Measurements from ENCODE around the gene TMEM220. TPM values are rescaled to one million over a fixed set of nuclear protein-coding genes. Genes with fewer than 3 reads are reported as not detected.

The TMEM220 gene
- total and polyA plus RNA-seq, 9 of the 15 experiments (the other 6 are each of a cell fraction or from before 2014, with no cell fraction given) = not detected

DNA sequence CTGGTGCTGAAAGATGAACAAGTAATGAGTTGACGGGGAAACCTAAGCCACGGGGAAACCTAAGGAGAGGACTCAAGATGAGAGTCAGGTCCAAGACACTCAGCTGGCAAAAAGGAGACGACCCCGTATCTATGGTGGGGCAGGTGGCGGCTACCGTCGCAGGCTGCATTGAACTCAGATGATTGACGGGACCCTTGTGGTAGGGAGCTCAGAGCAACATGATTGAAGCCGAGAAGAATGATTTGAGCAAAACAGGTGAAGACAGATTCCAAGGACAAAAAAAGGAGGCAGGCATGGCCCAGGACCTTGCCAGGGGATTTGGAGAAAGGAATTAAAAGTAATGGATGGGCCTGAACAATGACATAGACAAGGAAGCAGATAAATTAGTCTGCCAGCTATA lies 65.3 kb downstream of the TMEM220 start:
- no peaks in the 10 kb centered on the region for H3K9me3 ChIP-seq (replicated peaks; ENCODE audit: control insufficient read depth, insufficient read depth, low read depth, low read length)
- no peak overlapping the region for H3K4me2 ChIP-seq (ENCODE audit: insufficient read depth, low read length)
- FAIRE-seq (no peak), DNase-seq (ENCODE audit: extremely low read depth in 1 of 4, low spot score in 3 of 4) (no peak), ATAC-seq (no peak)
- H4K20me1 ChIP-seq (replicated peaks; ENCODE audit: control insufficient read depth, insufficient read depth, low read length) = no peaks in the 10 kb centered on the region
- no peak overlapping the region for H3K27ac ChIP-seq (ENCODE audit: extremely low read depth, low read depth, low read length)
- intact Hi-C loops (cut with micrococcal nuclease) = no loop called here
- no peak overlapping the region for H2AFZ ChIP-seq (ENCODE audit: low read depth, low read length)
- H3K9me1 ChIP-seq (ENCODE audit: control insufficient read depth, insufficient read depth, low read length) = no peaks in the 10 kb centered on the region
- H3K9ac ChIP-seq (ENCODE audit: insufficient read depth in 1 of 2, low read depth in 2 of 2, low read length in 2 of 2) = no peak overlapping the region
- no peaks in the 10 kb centered on the region for H3K27me3 ChIP-seq (ENCODE audit: control insufficient read depth in 2 of 2, insufficient read depth in 2 of 2, low read length in 2 of 2)
- POLR2A ChIA-PET = no interaction called here
- TF ChIP-seq NUFIP1 (IDR thresholded peaks at IDR 0.05; ENCODE audit: partially characterized antibody) (no peak), ZNF644 (tag; IDR thresholded peaks at IDR 0.05; ENCODE audit: low read depth) (no peak)
- TF ChIP-seq, protein P1, sequence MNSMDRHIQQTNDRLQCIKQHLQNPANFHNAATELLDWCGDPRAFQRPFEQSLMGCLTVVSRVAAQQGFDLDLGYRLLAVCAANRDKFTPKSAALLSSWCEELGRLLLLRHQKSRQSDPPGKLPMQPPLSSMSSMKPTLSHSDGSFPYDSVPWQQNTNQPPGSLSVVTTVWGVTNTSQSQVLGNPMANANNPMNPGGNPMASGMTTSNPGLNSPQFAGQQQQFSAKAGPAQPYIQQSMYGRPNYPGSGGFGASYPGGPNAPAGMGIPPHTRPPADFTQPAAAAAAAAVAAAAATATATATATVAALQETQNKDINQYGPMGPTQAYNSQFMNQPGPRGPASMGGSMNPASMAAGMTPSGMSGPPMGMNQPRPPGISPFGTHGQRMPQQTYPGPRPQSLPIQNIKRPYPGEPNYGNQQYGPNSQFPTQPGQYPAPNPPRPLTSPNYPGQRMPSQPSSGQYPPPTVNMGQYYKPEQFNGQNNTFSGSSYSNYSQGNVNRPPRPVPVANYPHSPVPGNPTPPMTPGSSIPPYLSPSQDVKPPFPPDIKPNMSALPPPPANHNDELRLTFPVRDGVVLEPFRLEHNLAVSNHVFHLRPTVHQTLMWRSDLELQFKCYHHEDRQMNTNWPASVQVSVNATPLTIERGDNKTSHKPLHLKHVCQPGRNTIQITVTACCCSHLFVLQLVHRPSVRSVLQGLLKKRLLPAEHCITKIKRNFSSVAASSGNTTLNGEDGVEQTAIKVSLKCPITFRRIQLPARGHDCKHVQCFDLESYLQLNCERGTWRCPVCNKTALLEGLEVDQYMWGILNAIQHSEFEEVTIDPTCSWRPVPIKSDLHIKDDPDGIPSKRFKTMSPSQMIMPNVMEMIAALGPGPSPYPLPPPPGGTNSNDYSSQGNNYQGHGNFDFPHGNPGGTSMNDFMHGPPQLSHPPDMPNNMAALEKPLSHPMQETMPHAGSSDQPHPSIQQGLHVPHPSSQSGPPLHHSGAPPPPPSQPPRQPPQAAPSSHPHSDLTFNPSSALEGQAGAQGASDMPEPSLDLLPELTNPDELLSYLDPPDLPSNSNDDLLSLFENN (IDR thresholded peaks at IDR 0.05; ENCODE audit: low read depth in 2 of 2, low read length in 2 of 2) = no peak
- WGBS (ENCODE audit: insufficient coverage, low coverage, missing lambda C conversion rate) = 56% methylated on average over 6 of the region's 9 CpGs
- BruUV-seq (replicated peaks) = no TSS peak
- in situ Hi-C loops (cut with MboI) = no loop called here
- no peaks in the 10 kb centered on the region for H3K79me2 ChIP-seq (ENCODE audit: control insufficient read depth, insufficient read depth, low read length)
- H3K4me3 ChIP-seq = no peak overlapping the region
- CTCF ChIA-PET (ENCODE audit: low intra/inter-chr PET ratio) = no interaction called here
- H3K36me3 ChIP-seq (ENCODE audit: control insufficient read depth, insufficient read depth, low read length) = no peaks in the 10 kb centered on the region
- no peaks in the 10 kb centered on the region for H3K4me1 ChIP-seq (replicated peaks in 1 of 2; ENCODE audit: control insufficient read depth in 2 of 2, insufficient read depth in 2 of 2, low read length in 2 of 2)

Other genes with a start within 250 kb of the TMEM220 start
- not detected in 2 replicates for gene MYH1, start 211.5 kb downstream of the TMEM220 start, total RNA-seq (2014; rRNA removed)
- not detected in 2 replicates for gene MYH1, start 211.5 kb downstream of the TMEM220 start, total RNA-seq (2014; rRNA removed; fragmentation: Illumina TruSeq; extraction: Trizol)
- gene MYH1, start 211.5 kb downstream of the TMEM220 start, total RNA-seq (2015; rRNA removed; fragmentation: Illumina TruSeq; extraction: Trizol) = not detected in 2 replicates
- gene MYH1, start 211.5 kb downstream of the TMEM220 start, total RNA-seq (2021) = not detected in 2 replicates
- gene MYH1, start 211.5 kb downstream of the TMEM220 start, polyA plus RNA-seq (2011; rRNA removed) = not detected in 2 replicates
- gene MYH1, start 211.5 kb downstream of the TMEM220 start, polyA plus RNA-seq (2014; fragmentation: Illumina TruSeq; extraction: Trizol) = not detected in 2 replicates
- gene MYH1, start 211.5 kb downstream of the TMEM220 start, polyA plus RNA-seq (2014; fragmentation: Nextera tagmentation; extraction: Ambion mirVana) = not detected
- gene MYH1, start 211.5 kb downstream of the TMEM220 start, polyA plus RNA-seq (2014; rRNA removed) = not detected in 2 replicates
- gene MYH2, start 180.4 kb downstream of the TMEM220 start, total RNA-seq (2014; rRNA removed) = not detected in 2 replicates
- not detected in 2 replicates for gene MYH2, start 180.4 kb downstream of the TMEM220 start, total RNA-seq (2014; rRNA removed; fragmentation: Illumina TruSeq; extraction: Trizol)
- not detected in 2 replicates for gene MYH2, start 180.4 kb downstream of the TMEM220 start, total RNA-seq (2015; rRNA removed; fragmentation: Illumina TruSeq; extraction: Trizol)
- not detected in 2 replicates for gene MYH2, start 180.4 kb downstream of the TMEM220 start, total RNA-seq (2021)
- not detected in 2 replicates for gene MYH2, start 180.4 kb downstream of the TMEM220 start, polyA plus RNA-seq (2011; rRNA removed)
- gene MYH2, start 180.4 kb downstream of the TMEM220 start, polyA plus RNA-seq (2014; fragmentation: Illumina TruSeq; extraction: Trizol) = not detected in 2 replicates
- gene MYH2, start 180.4 kb downstream of the TMEM220 start, polyA plus RNA-seq (2014; fragmentation: Nextera tagmentation; extraction: Ambion mirVana) = not detected
- gene MYH2, start 180.4 kb downstream of the TMEM220 start, polyA plus RNA-seq (2014; rRNA removed) = not detected in 2 replicates
- 0.12 and 0.36 TPM in 2 replicates for gene MYH3, start 72.7 kb downstream of the TMEM220 start, total RNA-seq (2014; rRNA removed)
- gene MYH3, start 72.7 kb downstream of the TMEM220 start, total RNA-seq (2014; rRNA removed; fragmentation: Illumina TruSeq; extraction: Trizol) = 0.38 and 0.44 TPM in 2 replicates
- gene MYH3, start 72.7 kb downstream of the TMEM220 start, total RNA-seq (2015; rRNA removed; fragmentation: Illumina TruSeq; extraction: Trizol) = 0.30 and 0.51 TPM in 2 replicates
- 0.07 and 0.35 TPM in 2 replicates for gene MYH3, start 72.7 kb downstream of the TMEM220 start, total RNA-seq (2021)
- 0.75 and 0.91 TPM in 2 replicates for gene MYH3, start 72.7 kb downstream of the TMEM220 start, polyA plus RNA-seq (2011; rRNA removed)
- gene MYH3, start 72.7 kb downstream of the TMEM220 start, polyA plus RNA-seq (2014; fragmentation: Illumina TruSeq; extraction: Trizol) = 0.44 and 0.51 TPM in 2 replicates
- gene MYH3, start 72.7 kb downstream of the TMEM220 start, polyA plus RNA-seq (2014; fragmentation: Nextera tagmentation; extraction: Ambion mirVana) = under 1 TPM in 1 of 2 experiments, not detected in 1; 0.31 TPM
- 0.22 and 0.24 TPM in 2 replicates for gene MYH3, start 72.7 kb downstream of the TMEM220 start, polyA plus RNA-seq (2014; rRNA removed)
- 40.9 and 51.1 TPM in 2 replicates for gene SCO1, start 32.5 kb downstream of the TMEM220 start, total RNA-seq (2014; rRNA removed)
- 24.1 and 24.6 TPM in 2 replicates for gene SCO1, start 32.5 kb downstream of the TMEM220 start, total RNA-seq (2014; rRNA removed; fragmentation: Illumina TruSeq; extraction: Trizol)
- gene SCO1, start 32.5 kb downstream of the TMEM220 start, total RNA-seq (2015; rRNA removed; fragmentation: Illumina TruSeq; extraction: Trizol) = 19.7 and 20.5 TPM in 2 replicates
- 32.9 and 35.1 TPM in 2 replicates for gene SCO1, start 32.5 kb downstream of the TMEM220 start, total RNA-seq (2021)
- gene SCO1, start 32.5 kb downstream of the TMEM220 start, polyA plus RNA-seq (2011; rRNA removed) = 17.3 and 22.1 TPM in 2 replicates
- gene SCO1, start 32.5 kb downstream of the TMEM220 start, polyA plus RNA-seq (2014; fragmentation: Illumina TruSeq; extraction: Trizol) = 16.0 and 16.6 TPM in 2 replicates
- gene SCO1, start 32.5 kb downstream of the TMEM220 start, polyA plus RNA-seq (2014; fragmentation: Nextera tagmentation; extraction: Ambion mirVana) = 1 to 10 TPM; 7.1 to 8.6 TPM
- gene SCO1, start 32.5 kb downstream of the TMEM220 start, polyA plus RNA-seq (2014; rRNA removed) = 28.1 and 35.6 TPM in 2 replicates
- gene ADPRM, start 32.4 kb downstream of the TMEM220 start, total RNA-seq (2014; rRNA removed) = 4.0 and 4.7 TPM in 2 replicates
- gene ADPRM, start 32.4 kb downstream of the TMEM220 start, total RNA-seq (2014; rRNA removed; fragmentation: Illumina TruSeq; extraction: Trizol) = 9.0 and 10.0 TPM in 2 replicates
- 4.6 and 5.2 TPM in 2 replicates for gene ADPRM, start 32.4 kb downstream of the TMEM220 start, total RNA-seq (2015; rRNA removed; fragmentation: Illumina TruSeq; extraction: Trizol)
- 5.1 and 5.3 TPM in 2 replicates for gene ADPRM, start 32.4 kb downstream of the TMEM220 start, total RNA-seq (2021)
- 11.4 and 11.5 TPM in 2 replicates for gene ADPRM, start 32.4 kb downstream of the TMEM220 start, polyA plus RNA-seq (2011; rRNA removed)
- gene ADPRM, start 32.4 kb downstream of the TMEM220 start, polyA plus RNA-seq (2014; fragmentation: Illumina TruSeq; extraction: Trizol) = 6.0 and 6.2 TPM in 2 replicates
- gene ADPRM, start 32.4 kb downstream of the TMEM220 start, polyA plus RNA-seq (2014; fragmentation: Nextera tagmentation; extraction: Ambion mirVana) = 10 to 100 TPM; 13.8 to 17.6 TPM
- 5.5 and 5.6 TPM in 2 replicates for gene ADPRM, start 32.4 kb downstream of the TMEM220 start, polyA plus RNA-seq (2014; rRNA removed)
- not detected in 2 replicates for gene TMEM238L, start 74.1 kb upstream of the TMEM220 start, total RNA-seq (2014; rRNA removed)
- not detected in 2 replicates for gene TMEM238L, start 74.1 kb upstream of the TMEM220 start, total RNA-seq (2014; rRNA removed; fragmentation: Illumina TruSeq; extraction: Trizol)
- not detected in 2 replicates for gene TMEM238L, start 74.1 kb upstream of the TMEM220 start, total RNA-seq (2015; rRNA removed; fragmentation: Illumina TruSeq; extraction: Trizol)
- gene TMEM238L, start 74.1 kb upstream of the TMEM220 start, total RNA-seq (2021) = not detected in 2 replicates
- gene TMEM238L, start 74.1 kb upstream of the TMEM220 start, polyA plus RNA-seq (2011; rRNA removed) = not detected in 2 replicates
- not detected in 2 replicates for gene TMEM238L, start 74.1 kb upstream of the TMEM220 start, polyA plus RNA-seq (2014; fragmentation: Illumina TruSeq; extraction: Trizol)
- not detected for gene TMEM238L, start 74.1 kb upstream of the TMEM220 start, polyA plus RNA-seq (2014; fragmentation: Nextera tagmentation; extraction: Ambion mirVana)
- gene TMEM238L, start 74.1 kb upstream of the TMEM220 start, polyA plus RNA-seq (2014; rRNA removed) = not detected in 2 replicates
- gene PIRT, start 108.1 kb upstream of the TMEM220 start, total RNA-seq (2014; rRNA removed) = not detected in 2 replicates
- not detected in 2 replicates for gene PIRT, start 108.1 kb upstream of the TMEM220 start, total RNA-seq (2014; rRNA removed; fragmentation: Illumina TruSeq; extraction: Trizol)
- gene PIRT, start 108.1 kb upstream of the TMEM220 start, total RNA-seq (2015; rRNA removed; fragmentation: Illumina TruSeq; extraction: Trizol) = not detected in 2 replicates
- not detected in 2 replicates for gene PIRT, start 108.1 kb upstream of the TMEM220 start, total RNA-seq (2021)
- gene PIRT, start 108.1 kb upstream of the TMEM220 start, polyA plus RNA-seq (2011; rRNA removed) = not detected in 2 replicates
- gene PIRT, start 108.1 kb upstream of the TMEM220 start, polyA plus RNA-seq (2014; fragmentation: Illumina TruSeq; extraction: Trizol) = not detected in 2 replicates
- not detected for gene PIRT, start 108.1 kb upstream of the TMEM220 start, polyA plus RNA-seq (2014; fragmentation: Nextera tagmentation; extraction: Ambion mirVana)
- not detected in 2 replicates for gene PIRT, start 108.1 kb upstream of the TMEM220 start, polyA plus RNA-seq (2014; rRNA removed)

All from K562 (cell line).